CD4-positive, alpha-beta T cell treated with Interleukin-6 for 4 hours (primary cell): Measurements from ENCODE around the gene MAP2K1.

ENCODE experiments used
- DNase-seq: peaks from one replicate; pipeline ENCODE4 v3.0.0-alpha.2; 2020; ENCODE audit warnings: mixed read lengths

The MAP2K1 gene

DNA sequence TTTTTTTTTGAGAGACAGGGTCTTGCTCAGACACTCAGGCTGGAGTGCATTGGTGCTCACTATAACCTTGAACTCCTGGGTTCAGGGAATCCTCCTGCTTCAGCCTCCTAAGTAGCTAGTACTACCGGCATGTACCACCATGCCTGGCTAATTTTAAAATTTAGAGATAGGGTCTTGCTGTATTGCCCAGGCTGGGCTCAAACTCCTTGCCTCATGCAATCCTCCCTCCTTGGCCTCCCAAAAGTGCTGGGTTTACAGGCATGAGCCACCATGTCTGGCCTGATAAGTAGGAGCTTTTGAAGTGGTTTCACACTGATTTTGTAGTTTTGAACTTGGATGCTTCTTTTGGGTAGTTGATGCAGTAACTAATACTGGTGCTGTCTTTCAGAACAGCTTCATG is 7.8 kb downstream of the MAP2K1 start:
- no peak for DNase-seq

DNA sequence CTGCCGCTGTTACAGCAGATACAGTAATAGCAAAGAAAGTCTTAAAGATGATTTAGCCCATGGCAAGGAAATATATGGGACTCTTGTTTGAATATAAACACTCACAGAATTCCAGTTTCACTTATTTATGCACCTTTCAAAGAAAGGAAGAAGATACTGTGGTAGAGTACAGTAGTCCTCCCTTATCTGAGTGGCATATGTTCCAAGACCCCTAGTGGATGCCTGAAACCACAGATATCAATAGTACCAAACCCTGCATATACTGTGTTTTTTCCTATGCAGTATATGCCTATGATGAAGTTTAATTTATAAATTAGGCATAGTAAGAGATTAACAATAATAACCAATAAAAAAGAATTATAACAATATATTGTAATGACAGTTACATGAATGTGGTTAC is 8.2 kb downstream of the MAP2K1 start:
- no peak for DNase-seq

DNA sequence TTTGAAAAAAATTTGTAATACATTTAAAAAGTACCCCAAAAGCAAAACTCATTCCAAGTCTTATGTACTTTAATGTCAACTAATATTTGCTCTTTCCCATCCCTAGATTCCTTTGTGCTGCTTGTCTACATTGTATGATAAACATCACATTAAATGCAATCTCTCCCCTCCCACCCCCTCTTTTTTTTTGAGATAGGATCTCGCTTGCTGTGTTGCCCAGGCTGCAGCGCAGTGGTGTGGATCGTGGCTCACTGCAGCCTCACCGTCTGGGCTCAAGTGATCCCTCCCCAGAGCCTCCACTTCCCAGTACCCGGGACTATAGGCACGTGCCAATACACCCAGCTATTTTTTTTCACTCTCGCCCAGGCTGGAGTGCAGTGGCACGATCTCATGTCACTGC is 12.6 kb downstream of the MAP2K1 start:
- DNase-seq, result no peak

DNA sequence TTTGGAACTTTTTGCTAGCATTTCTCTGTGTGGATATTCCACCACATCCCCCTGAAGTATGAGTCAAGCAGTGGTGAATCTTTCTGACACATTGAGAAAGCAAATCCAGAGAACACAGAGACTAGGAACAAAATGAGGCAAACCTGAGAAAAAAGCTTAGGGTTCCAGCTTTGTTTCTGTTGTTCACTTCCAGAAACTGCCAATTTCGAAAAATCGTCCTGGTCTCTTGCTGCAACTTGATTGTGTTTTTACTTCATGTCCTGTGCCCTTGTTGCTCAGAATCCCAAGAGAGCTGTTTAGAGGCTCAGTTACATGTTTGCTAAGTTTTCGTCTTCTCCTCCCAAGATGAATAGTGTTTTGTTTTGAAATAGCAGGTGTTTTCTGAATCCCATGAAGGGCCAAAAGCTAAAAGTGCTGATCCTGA is 13.7 kb downstream of the MAP2K1 start:
- no peak for DNase-seq

DNA sequence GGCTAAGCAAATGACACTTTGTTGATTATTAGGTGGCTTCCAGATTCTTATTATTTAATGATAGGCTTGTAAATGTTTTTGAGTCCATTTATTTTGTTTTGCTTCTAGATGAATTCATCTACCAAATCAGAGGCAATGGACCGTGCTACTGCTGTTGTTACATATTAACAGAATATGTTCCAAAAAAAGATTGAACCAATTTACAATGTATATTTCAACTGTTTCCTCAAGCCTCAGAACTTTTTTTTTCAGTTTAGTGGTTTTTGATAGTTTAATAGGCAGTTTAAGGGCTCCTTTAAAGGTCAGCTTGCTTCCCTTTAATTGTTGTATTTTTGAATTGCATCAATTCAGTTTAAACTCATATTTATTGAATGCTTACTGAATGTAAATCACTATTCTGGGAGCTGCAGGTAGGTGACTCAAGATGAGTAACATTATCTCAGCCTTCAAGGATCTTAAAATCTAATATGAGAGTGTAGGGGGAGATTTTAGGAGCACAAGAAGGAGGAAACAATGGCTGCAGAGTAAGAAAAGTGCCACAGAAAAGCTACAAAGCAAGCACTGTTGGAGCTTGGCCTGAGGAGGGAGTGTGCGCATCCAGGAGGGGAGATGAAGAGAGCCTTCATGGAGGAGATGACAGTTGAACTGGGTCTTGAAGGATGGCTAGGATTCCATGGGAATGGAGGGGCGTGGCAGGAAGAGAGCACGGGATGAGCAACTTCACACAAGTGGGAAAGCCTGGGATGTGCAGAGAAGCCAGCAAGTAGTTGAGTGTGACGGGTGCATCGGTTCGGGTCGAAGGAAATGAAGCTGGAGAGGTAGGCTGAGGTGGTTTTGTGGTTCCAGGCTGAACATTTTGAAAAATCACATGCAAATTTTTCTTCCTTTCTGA is 14.7 kb downstream of the MAP2K1 start:
- peak; percentile 32 for DNase-seq

DNA sequence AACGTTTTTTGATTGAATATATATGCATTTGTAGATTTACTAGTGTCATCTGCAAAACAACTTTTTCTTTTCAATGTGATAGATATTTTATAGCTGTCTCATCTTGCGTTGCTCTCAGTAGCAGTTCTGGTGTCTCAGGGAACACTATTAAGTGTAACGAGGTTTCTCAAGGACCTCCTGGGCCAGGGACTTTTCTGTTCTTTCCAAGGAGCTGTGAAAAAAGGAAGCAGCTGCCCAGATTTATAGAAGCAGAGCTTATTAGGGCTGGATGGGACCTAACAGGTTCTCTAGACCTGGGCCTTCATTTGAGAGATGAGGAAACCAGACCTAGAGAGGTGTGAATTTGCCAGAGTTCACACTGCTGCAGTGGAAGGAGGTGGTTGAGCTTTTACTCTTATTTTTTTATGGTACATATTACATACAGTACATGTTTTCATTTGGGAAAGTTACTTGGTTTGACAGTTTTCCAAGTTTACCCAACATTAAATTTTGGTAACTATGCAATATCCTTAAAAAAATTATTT is 16.1 kb downstream of the MAP2K1 start:
- DNase-seq, result no peak

DNA sequence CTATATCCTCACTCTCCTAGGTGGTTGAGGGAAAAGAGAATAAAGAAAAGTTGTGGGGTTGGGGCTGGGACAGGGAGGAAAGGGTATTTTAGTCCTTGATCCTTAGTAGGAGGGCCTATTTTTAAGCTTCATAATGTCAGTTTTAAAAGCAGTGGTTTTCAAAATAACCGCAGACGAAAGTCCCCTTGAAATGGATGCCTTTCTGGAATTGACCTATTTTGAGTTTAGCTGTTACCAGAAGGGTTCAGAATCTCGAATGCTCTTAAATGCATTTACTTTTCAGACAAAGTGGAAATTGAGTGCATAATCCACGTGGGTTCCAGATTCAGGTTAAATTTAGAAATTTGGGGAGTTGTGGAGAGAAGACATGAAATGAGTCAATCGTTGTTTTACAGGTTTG is 16.6 kb downstream of the MAP2K1 start:
- no peak for DNase-seq

DNA sequence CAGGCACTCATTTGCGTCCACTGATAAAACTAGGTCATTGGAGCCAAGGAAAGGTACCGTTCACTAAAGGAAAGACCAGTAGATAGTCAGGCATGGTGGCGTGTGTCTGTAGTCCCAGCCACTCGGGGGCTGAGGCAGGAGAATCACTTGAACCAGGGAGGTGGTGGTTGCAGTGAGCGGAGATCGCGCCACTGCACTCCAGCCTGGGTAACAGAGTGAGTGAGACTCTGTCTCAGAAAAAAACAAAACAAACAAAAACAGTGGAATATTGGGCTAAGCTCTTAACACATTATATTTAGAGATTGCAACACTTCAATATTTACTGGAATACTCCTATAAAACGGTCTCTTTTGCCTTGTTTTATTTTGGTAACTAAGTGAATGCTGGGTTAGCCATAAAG is 17.4 kb downstream of the MAP2K1 start:
- no peak for DNase-seq

DNA sequence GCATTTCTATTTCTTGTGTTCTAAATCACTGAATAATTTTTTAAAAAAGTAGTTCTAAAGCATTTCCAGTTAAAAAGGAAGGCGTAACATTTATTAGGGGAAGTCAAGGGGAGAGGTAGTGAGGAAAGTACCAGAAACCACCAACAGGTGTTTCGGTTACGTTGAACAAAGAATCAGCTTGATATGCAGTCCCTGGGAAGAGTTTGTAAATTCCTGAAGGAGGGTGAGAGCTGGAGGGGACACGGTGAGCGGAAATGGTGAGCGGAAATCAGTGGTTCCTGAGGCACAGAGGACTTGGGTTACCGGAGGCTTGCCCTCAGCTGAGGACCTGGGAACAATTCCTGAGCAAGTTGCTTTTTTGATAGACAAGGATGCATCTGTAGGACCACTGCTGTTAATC is 17.8 kb downstream of the MAP2K1 start:
- peak; percentile 8 for DNase-seq

DNA sequence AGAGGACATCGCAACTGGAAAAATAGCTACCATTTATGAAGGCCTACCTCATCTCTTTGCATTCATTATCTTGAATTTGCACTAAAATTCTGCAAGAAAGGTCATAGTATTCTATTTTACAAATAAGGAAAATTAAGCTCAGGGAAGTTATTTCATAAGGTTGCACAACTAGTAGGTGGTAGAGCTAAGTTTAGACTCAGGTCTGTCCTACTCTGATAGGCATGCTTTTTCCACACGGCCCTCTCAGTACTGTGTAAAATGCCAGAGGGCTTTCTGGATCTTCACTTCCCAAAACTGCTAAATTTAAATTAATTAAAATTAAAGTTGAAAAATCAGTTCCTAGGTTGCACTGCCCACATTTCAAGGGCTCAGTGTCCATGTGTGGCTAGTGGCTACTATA is 18.3 kb downstream of the MAP2K1 start:
- no peak for DNase-seq

DNA sequence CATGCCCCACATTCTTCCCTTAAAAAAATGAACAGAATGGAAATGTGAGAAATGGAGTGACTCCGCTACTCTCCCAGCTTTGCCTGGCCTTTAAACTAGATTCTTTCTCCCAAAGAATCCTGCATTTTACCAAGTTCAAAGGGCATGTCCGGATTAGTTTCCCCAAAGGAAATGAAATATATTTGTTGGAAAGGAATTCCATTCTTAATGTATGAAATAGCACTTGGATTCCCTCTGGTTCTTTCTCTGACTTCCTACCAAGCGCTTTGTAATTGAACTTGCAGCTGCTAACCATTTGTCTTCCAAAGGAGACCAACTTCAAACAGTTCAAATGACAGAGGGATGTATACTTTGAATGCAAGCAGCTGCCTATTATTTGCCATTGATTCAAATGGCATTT is 18.9 kb downstream of the MAP2K1 start:
- no peak for DNase-seq

DNA sequence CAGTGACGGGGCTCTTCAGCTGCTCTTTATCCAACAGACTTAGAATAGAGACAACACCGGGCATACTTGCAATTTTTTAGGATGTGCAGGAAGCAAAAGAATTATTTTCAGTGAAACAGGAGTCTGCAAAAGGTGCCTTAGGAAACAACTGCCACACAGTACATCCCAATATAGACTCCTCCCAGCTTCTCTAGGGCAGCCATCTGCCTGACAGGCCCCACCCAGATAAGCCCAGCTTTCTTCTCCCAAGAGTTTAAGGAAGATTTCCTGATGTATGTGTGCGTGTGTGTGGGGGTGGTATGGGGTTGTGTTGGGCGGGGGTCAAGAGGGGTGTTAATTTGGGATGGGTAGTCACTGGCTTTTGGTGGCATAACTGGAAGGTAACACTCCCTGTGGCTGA is 21.5 kb downstream of the MAP2K1 start:
- DNase-seq, result no peak

DNA sequence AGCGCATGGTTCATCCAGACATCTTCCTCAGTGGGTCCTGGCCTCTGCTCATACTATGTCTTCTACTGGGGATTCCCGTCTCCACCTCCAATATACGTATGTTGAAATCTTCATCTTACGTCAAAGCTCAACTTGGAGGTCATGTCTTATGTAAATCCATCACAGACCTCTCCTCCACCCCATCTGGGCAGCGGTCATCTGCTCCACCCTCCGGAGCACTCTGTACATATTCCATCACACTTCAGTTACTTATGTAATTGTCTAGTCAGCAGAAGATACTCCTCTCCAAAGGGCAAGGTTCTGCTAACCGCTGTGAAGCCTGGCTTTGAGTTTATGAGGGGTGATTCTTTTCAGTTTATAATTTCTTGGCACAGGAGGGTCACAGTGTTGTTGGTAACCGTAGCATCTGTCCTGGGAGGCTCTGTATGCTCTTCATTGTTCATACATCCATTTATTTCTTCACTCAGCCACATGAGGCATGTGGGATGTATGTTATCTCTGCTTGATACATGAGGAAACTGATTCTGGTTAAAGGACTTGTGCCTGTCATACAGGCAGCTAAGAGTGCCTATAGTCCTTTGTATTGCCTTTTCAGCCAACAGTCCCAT is 22.1 kb downstream of the MAP2K1 start:
- no peak for DNase-seq

DNA sequence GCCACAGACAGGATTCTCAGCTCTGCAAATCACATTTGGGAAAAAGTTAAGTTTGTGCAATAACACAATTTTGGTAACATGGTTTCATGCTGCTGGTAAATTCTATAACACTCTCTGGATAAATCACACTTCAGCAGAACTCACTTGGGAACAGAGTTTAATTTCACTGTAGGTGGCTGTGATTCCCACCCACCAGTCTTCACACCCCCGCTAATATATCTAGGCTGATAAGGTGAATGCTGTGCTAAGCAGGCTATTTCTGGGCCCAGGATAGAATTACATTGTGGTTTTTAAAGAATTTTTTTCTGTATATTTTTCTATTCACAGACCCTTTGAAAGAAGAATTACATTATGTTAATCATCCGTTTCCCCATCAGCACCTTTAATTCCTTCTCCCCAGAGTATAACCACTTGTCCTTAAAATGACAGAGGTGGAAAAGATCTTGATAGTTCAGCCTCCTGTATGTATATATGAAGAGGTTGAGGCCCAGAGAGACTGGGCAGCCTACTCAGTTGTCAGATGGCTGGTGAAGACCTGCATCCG is 22.9 kb downstream of the MAP2K1 start:
- no peak for DNase-seq

DNA sequence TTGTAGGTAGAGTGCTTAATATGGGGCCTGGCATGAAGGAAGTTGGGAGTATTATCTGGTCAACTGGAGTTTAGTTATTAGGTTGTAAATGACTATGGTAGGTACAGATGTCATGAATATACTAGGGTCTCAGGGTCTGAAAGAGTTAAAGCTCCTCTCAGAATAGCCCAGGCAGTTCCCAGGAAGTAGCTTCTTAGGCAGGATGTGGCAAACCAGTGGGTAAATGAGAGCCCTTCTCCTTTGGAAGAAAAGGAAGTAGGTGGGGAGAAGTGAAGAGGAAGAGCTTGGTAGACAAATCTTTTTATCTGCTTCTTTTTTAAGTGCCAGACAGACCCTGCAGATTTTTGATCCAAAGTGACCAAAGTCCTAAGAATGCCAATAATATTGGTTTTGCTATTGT is 24.5 kb downstream of the MAP2K1 start:
- no peak for DNase-seq

DNA sequence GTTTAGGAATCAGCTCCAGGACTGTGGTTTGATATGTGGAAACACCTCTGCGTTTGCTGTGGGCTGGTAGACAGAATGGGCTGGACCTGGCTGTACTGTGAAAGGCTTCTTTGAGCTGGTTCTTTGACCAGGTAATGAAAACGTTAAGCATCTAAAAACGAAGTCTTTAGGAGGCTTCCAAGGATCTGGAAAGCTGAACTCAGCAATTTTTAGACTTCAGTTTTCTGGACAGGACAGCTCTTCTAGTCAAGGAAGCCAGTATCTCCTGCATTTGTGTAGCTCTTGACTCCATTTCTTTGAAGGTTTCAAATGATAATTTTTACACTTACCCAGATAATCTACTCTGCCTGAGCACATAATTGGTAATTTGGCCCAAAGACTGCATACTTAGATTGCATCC is 25.5 kb downstream of the MAP2K1 start:
- no peak for DNase-seq

DNA sequence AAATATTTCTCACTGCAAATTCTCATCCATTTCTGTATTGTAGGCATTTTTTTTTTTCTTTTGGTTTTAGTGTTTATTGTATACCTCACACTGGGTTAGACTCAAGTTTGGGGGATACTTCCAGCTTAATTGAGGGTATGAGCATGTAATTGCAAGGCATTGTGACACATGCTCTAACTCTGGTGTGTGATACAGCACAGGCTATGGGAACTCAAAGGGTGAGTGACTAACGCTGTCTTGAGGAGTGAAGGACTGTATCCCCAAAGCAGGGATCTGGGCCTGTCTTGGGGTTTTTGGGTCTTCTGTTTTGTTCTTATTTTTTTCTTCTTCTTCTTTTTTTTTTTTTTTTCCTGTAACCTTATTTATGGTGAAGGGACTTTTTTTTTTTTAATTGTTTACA is 26.9 kb downstream of the MAP2K1 start:
- no peak for DNase-seq

DNA sequence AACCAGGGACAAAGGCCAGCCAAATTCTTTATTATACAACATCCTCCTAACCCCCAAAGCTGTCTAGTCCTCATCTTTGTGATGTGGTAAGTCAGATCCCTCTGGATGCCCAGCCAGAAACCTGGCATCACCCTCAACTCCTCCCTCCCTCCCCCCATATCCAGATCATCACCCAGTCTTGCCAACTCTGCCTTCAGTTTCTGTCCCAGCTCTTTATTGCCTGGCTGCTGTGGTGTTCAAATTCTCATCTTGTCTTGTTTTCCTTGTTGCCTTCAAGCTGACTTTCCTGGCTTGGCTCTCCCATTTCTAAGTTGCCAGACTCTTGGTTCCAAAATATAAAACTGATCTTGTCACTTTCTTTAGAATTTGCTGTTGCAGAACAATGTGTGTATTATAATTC is 28.6 kb downstream of the MAP2K1 start:
- DNase-seq, result no peak

DNA sequence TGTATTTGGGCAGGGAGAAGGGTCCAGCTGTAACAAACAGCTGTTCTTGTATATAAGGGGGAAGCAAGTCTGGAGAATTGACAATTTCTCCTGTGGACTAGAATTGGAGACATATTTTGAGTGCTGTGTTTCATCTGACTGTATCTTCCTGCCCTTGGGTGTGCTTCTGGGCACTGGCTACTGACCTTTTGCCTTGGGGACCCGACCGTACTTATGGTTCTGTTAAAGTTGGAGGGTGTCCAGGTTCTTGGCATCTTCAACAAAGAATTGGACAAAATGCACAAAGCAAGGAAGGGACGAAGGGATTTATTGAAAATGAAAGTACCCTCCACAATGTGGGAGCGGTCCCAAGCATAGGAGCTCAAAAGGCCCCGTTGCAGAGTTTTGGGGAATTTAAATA is 31.0 kb downstream of the MAP2K1 start:
- no peak for DNase-seq

DNA sequence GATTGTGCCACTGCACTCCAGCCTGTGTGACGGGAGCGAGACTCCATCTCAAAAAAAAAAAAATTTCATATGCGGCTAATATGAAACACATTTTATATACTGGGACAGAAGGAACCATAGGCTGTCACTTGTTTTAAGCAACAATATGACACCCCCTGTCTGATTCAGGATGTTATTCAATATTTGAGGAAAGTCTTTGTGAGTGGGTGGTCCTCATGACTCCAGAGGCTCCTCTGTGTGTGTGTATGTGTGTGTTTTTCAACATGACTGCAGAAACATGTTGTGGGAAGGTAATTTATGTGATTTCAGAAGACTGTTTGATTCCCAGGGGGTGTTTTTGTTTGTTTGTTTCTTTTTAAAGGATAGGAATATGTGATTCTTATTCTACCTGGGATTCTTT is 32.8 kb downstream of the MAP2K1 start:
- DNase-seq, result no peak

DNA sequence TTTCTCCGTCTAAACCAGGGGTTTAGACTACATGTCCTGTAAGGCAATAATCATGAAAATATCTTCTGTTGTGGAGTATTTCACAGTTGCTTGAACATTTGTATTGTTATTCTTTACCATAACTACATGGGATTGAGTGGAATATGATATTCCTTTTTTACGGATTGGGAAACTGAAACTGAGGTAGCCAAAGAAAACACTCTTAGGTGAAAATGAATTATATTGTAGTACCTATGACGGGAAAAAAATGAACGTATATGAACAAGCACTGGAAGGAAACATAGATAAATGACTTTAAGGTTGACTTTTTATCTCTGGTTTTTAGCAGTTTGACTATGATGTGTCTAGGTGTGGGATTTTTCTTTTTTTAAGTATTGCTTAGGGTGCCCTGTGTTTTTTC is 35.6 kb downstream of the MAP2K1 start:
- no peak for DNase-seq

DNA sequence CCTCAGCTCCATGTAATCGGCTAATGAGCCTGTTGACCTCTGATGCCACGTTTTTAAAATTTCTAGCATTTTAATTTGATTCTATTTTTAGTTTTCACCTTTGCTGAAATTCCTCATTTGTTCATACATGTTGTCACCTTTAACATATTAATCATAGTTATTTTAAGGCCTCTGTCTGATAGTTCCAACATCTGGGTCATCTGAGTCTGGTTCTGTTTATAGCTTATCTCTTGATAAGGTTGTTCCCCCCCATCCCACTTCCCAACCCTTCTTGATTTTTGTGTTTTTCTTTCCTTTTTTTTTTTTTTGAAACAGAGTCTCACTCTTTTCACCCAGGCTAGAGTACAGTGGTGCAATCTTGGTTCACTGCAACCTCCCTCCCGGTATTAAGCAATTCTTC is 36.4 kb downstream of the MAP2K1 start:
- DNase-seq, result no peak

DNA sequence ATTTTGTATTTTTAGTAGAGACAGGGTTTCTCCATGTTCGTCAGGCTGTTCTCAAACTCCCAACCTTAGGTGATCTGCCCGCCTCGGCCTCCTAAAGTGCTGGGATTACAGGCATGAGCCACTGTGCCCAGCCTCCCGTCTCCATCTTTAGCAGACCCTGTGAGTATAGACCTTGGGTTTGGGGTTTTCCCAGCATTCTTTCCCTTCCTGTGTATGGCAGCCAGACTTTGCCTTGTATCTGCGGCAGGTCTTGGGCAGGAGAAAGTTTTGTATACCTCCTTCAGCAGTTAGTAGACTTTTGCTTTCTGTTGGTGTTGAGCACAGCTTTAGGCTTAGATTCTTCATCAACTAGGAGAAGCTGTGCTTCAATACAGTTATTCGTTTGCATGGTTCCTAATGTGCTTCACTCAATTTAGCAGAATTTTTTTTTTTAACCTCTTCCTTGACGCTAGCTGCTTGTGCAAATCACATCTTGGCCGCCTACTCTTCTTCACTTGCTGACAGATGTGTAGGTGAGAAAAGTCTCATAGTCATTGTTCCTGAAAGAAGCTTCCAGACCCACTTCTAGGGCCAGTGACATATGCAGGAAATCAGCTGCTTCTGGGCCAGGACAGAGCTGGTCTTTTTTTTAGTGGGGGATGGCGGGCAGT is 38.4 kb downstream of the MAP2K1 start:
- DNase-seq, result no peak

DNA sequence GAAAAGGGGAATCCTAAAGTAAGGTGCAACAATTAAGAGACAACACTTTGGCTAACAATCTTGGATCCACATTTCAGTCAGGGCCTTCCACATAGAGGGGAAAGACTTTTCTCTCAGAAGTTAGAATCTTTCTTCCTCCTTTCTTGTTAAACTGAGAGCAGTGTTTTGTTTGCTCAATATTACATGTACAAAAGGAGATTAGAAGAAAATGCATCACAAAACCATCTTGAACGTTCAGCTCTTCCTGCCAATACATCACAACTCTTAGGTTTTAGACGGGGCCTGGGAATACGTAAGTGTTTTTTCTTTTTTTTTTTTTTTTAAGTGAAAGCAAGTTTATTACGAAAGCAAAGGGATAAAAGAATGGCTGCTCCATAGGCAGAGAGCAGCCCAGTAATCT is 39.1 kb downstream of the MAP2K1 start:
- no peak for DNase-seq
